HG03103 (cell line): ENCODE data around the gene NUP205.
"Not testable (repeated sequence)": the region's sequence is repeated elsewhere in the genome, so short reads cannot be mapped to it uniquely, and the experiment has no call there.

Source experiments
- ATAC-seq: cut with Tn5 transposase; IDR thresholded peaks from one replicate; pipeline ENCODE4 v1.9.1; 2021; ENCODE audit warnings: low read depth; ENCODE audit not compliant: unreplicated experiment

Gene NUP205

DNA sequence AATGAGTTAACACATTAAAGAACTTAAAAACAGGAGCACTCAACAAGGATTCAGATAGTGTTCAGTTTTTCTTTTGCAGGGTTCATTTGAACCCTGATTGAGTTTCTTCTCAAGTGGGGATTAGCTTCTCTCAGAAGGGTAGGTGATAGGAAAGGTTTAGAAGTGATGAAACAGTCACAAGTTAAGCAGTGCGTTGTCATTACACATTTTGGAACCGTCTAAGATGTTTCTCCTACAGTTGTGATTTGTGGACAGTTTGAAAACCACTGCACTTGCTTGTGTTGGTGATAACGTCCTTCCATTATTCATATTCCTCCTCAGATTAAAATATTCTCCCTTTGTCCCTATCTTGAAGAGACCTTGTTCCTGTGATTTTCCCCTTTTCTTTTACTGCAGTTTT is 107.3 kb downstream of the NUP205 start:
- ATAC-seq: no peak

DNA sequence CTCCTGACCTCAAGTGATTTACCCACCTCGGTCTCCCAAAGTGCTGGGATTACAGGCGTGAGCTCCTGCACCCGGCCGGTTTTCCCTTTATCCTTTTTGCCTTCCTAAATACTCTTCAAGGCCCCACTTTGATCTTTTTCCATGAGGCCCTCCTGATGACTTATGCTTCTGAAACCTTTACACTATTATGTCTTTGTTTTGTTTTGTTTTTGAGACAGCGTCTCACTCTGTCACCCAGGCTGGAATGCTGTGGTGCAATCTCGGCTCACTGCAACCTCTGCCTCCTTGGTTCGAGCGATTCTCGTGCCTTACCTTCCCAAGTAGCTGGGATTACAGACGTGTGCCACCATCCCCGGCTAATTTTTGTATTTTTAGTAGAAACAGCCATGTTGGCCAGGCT is 108.4 kb downstream of the NUP205 start:
- ATAC-seq: no peak

DNA sequence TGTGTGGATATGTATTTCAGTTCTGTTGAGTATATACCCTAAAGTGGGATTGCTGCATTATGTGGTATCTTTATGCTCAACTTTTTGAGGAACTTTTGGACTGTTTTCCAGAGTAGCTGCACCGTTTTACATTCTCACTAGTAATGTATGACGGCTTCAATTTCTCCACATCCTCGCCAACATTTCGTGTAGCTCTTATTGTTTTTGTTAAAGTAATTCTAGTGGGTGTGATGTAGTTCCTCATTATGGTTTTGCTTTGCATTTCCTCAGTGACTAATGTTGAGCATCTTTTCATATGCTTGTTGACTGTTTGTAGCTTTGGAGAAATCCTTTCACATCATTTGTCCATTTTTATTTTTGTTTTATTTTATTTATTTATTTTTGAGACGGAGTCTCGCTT is 109.1 kb downstream of the NUP205 start:
- ATAC-seq: no peak

DNA sequence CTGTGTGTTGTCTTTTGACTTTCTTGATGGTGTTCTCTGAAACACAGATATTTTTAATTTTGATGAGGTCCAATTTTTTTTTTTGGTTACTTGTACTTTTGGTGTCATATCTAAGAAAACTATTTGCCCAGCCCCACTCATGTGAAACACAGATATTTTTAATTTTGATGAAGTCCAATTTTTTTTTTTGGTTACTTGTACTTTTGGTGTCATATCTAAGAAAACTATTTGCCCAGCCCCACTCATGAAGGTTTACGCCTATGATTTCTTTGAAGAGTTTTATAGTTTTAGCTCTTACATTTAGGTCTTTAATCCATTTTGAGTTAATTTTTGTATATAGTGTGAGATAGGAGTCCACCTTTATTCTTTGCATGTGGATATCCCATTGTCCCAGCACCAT is 109.9 kb downstream of the NUP205 start:
- not testable (repeated sequence) for ATAC-seq

DNA sequence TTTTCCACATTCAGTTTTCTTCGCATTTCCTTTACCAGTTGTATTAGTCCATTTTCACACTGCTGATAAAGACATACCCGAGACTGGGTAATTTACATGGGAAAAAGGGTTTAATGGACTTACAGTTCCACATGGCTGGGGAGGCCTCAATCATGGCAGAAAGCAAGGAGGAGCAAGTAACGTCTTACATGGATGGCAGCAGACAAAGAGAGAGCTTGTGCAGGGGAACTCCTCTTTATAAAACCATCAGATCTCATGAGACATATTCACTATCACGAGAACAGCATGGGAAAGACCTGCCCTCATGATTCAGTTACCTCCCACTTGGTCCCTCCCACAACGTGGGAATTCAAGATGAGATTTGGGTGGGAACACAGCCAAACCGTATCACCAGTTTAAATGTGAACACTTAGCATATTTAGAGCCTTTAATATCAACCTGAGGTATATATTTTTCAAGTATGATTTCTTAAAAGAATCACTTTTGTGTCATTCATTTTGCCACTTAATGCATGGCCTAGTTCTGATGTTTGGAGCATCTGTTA is 111.2 kb downstream of the NUP205 start:
- ATAC-seq: not testable (repeated sequence)

DNA sequence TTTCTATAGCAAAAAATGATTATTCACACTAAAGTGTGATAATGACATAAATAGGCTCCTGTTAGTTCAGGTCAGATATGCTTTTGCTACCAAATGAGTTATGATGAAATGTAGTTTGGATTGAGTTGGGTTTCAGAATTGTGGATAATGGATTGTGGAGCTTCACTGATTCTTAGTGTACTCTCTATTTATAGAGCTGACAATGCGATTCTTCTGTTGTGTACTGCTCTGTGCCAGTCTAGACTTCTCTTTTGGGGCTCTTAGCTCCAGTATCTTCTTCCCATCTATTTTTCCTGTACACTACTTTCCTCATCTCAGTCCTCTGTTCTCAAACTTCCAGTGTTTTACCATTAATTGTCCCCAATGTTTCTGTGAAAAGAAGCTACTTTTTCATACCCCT is 112.1 kb downstream of the NUP205 start:
- no peak for ATAC-seq

DNA sequence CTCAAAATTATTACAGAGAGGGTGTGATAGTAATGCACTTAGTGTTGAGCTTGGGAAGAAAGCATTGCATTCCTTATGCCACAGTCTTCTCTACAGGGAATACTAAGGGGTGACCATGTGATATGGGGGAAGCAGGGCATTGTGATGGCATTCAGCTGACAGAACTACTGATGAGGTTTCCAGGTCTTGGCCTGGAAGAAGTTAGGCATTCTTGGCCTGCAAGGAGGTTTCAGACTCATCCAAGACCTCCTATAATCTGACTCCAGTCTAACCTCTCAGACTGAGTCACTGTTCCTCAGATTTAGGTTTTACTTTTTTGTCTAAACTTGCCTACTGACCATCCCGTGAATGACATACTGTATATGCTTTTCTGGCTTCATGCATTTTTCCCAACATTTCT is 112.5 kb downstream of the NUP205 start:
- no peak for ATAC-seq

DNA sequence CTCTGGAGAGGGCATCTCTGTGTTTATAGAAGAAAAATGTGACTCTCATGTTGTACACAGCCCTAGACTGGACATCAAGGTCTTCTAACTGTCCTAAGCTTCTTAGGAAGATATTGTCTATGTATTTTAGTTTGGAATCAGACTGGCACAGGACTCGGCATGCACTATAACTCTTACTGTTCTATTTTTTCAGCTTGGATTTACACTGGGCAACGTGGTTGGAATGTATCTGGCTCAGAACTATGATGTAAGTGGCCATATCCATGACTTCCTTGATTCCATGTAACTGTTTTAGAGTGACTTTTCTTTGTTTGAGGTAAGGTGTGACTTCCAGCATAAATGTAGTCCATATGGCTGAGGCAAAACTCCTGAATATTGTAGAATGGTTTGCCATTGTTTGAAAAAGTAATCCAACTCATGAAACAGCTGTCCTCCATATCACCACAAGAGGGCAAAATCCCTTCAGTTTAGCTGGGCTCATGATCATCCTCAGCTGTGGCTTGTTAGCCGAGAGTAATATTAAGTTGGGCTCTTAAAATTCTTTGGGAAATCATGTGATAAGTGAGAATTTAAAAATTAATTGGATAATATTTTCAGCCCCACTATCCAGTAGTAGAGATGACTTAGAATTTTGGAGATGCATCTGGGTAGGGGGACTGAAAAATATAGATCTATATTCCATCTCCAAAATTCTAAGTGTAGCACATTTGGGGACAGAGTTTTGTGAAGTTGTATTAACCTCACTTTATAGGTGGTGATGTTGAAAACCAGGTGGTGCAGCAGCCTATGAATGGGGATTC is 115.0 kb downstream of the NUP205 start:
- peak; percentile 60 for ATAC-seq

DNA sequence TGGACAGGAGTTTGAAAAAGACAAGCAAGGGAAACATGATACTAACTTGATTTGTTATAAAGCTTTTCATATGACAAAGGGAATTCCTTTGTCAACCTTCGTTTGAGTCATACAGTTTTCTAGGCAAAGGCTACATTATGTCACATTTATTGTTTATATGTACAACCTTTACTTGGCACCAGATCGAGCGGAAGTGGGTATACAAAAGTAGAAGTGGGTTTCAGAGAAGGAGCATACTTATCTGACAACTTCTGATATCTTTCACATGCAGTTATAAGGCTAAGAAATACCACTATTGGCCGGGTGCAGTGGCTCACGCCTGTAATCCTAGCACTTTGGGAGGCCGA is 115.6 kb downstream of the NUP205 start:
- no peak for ATAC-seq

DNA sequence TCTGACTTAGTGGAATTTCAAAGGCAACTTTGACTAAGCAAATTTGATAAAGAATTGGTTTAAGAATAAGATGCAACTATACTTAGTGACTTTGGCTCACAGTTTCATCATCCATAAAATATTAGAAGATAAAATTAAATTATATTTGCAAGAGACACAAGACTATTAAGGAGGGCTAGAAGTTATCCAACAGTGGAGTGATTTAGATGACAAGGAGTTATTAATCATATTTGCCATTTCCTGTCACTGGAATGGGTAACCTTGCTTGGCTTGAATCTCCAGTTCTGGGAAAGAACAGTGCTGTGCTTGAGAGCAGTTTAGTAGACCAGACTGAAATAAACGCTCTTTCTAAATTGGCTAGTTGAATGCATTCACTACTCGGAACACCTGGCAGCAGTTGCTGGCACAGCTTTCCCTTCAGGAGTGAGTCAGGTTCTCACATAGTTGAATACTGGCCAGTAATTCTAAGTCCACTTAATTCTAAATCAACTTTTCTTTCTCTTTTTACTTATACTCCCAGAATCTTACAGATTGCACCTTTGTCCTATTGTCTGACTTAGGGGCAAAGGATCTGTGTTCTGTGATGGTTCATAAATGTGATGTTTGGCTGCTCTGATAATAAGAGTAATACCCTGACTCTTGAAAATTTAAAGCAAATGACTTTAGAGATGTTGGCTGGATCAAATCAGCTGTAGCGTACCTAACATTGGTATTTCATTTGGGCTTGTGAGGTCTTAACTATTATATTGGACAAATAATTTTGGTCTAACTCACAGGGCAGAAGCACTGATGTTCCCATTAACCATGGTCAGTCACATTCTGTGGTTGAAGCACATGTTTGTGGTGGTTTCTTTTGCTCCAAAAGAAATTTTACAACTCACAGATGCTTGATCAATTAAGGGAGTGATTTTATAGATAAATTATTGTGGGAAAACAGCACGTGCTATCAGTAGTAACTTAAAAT is 121.2 kb downstream of the NUP205 start:
- ATAC-seq: no peak

DNA sequence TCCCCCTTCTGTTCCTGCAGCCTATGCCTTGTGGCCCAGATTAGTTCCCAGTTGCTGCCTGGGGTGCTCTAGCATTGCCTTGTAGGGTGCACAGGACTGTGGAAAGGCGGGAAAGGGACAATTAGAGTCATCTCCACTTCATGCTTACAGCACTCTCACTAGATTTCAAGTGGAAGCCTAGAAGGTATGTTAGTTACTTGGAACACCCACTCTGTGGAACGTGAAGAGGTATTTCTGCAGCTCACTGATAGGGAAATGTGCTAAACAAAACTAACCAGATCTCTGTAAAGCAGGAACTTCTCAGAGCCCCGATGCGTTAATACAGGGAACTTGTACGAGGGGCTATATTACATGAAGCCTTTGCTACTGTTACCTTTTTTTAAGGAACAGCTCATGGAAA is 124.0 kb downstream of the NUP205 start:
- no peak for ATAC-seq

DNA sequence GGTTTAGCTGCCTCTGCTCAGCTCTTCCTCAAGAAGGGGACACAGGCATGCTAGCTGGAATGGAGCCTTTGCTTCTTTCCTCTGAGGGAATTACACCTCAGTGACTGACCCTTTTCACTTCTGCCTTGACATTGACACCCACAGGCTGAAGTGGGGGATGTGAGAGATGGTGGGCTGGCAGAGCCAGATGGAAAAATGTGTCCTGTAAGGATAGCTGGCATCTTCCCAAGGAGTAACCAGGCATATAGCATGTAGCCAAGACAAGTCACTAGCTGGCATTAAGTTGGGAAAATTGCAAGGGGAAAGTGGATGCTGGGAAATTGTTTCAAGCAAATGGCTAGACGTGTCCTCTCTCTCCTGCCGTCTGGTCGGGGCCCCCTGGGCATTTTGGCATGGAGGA is 124.5 kb downstream of the NUP205 start:
- no peak for ATAC-seq

DNA sequence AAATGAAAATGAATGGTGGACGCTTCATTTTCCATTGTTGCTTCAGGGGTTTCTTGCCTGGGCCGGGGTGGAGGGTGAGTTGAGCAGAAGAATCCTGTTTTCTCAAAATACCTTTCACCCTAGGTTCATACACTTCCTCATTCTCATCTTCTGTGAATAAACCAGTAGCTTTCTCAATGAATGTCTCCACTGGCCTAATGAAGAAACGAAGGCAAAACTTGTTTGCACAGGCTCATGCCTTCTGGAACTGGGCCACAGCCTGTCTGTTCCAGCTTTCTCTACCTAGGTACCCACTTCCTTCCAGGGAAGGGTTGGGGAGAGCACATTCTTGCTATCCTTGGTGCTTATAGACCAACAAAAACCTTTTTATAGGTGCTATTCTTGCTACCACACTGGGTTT is 125.9 kb downstream of the NUP205 start:
- no peak for ATAC-seq

DNA sequence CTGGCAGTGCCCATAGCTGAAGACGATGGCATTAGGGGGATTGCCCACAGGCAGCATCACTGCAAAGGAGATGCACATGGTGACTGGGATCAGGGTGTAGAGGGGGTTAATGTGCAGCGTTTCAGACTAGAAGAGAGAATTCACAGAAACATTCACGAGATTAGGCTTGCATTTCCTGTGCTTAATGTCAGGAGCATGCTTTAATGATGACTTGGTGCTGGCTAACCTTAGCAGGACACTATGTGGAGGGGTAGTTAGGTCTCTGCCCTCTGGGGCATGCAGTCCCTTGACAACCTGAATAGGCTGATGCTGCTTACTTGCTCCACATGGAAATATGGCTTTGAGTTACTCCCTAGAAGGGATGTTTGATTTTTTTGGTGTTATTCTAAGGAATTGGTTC is 126.4 kb downstream of the NUP205 start:
- no peak for ATAC-seq

DNA sequence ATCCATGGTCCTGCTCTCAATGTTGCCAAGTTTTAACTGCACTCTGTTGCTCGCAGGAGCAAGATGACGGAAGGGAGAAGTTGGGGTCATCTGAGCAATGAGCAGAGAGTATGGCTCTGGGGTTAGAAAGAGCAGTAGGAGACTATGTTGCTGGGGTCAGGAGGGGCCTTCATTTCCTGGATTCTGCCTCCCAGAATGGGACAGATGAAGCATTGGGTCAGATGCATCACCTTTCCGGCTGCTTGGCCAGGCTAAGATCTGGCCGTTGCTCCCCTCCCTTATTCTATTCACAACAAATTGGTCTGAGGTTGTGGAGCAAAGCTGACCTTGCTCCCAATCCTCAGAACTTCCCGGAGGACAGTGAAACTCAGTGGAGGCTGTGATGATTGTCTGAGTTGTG is 127.0 kb downstream of the NUP205 start:
- ATAC-seq: no peak

DNA sequence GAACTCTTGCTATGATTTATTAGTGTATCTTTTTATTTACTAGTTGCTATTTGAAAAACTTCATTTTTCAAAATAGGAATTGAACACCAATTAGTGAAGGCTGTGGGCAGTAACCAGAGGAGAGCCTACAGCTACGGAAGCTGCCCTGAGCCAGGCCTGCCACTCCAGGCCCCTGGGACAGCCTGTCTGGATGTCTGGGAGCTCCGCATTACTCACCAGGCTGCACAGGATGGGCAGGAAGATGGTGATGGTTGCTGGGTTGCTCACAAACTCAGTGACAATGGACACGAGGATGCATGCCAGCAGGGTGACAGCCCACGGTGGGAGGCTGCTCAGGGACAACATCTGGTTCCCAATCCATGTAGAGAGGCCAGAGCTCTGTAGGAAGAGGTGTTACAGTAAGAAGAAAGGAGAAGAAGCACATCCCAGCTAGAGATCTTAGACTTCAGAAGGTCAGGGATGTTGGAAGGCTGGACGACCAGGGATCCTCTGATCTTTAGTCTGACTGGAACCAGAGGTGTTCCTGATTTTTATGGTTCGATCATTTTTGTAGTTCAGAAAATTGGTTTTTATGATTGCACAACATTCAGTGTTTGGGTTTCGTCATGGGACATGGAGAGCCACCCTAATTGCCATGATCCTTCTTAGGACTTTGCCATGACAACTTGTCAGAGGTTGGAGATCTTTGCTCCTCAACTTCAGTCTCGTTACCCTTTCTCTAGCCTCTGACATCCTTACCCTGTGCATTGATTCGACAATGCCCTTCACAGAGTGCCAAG is 127.8 kb downstream of the NUP205 start:
- no peak for ATAC-seq

DNA sequence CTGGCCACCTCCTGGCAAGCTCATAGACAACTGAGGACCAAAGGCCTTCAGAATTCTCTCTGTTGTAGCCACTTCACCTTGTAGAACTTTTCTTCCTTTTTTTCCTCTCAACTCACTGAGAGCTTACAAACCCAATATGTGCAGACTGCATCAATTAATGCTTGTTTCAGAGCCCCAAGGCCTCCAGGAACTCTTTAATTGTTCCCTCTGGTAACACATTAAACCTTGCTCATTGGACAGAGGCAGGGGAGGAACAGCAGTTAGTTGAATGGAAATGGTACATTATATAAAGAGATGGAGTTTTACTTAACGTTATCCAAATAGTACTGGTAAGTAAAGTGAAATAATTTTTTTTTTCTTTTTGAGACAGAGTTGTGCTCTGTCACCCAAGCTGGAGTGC is 129.7 kb downstream of the NUP205 start:
- no peak for ATAC-seq

DNA sequence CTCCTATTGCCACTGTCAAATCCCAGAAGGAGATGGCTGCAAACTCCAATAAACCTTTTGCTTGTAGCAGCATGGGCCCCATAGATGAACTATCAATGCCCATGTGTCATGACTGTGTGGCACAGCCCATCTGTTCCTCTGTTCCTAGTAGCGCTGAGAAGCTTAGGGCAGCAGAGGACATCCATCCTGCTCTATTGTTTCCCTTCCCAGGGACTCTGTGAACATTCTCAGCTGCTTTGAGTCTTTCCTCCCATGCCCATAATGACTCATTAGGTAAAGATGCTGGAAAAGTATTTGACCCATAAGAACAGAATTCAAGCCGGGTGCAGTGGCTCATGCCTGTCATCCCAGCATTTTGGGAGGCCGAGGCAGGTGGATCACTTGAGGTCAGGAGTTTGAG is 132.8 kb downstream of the NUP205 start:
- ATAC-seq: no peak

DNA sequence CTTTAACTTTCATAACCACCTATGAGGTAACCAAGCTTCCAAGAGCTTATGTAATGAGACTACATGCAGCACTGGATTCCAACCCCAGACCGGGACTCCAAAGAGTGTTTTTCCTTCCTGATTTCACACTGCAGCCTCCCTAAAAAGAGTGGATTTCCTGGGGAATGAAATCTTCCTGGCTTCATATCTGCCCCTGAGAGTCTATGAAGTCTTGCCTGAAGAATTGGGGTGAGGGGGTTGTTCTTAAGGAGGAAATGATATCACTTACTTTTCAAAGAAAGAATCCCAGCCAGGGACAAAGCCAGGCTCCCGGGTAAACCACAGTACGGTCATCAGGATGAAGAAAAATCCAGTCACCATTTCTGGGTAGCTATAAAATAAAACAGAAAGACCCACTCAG is 134.3 kb downstream of the NUP205 start:
- no peak for ATAC-seq

DNA sequence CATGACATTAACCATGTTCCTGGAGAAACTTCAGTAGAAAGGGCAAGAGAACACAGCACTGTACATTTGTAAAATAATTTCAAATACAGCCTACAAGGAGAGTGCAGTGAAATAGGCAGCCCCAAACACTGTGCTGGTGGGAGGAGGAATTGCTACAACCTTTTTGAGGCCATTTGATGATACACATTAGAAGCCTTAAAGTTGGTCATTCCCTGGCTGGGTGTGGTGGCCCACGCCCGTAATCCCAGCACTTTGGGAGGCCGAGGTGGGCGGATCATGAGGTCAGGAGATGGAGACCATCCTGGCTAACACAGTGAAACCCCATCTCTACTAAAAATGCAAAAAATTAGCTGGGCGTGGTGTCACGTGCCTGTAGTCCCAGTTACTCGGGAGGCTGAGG is 134.9 kb downstream of the NUP205 start:
- not testable (repeated sequence) for ATAC-seq

DNA sequence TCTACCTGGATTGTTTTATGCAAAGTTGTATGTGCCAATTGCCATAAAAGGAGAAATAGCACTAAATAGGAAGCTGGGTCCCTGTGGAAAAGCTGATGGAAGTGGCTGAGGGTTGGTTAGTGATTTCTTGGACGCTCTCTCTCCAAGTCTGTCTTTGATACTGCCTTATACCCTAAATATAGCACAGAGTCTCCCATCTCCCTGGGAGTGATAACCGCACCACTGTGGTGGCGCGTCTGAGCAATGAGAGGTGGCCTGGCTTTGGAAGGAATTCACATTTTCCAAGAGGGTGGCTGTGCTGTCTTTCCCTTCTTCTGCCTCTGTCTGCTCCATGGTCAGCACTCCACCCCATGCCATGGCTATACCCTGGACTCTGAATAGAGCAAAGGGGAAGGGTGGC is 135.8 kb downstream of the NUP205 start:
- ATAC-seq: no peak
